GM18858 (cell line): ENCODE data around the gene TRHDE.

Experiments
- ATAC-seq: cut with Tn5 transposase; IDR thresholded peaks from one replicate; pipeline ENCODE4 v1.9.1; 2021; ENCODE audit not compliant: unreplicated experiment

Gene TRHDE

DNA sequence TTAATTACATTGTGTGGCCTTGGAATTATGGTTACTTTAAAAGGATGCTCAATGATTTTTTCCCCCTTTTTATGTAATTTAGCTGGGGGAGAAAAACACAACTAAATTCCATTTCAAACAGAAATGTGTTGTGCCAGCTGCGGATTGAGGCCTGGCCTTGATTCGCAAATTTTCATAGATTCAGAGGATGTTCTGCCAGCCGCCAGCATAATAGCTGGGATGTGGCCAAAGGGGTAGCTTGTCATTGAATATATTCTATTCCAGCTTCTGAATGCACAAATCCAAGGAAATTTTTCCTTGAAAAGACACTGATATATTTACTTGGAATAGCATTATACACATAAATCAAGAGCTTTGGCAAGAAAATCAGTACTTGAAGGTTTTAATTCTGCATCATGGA lies 43.7 kb downstream of the TRHDE start:
- no peak for ATAC-seq

DNA sequence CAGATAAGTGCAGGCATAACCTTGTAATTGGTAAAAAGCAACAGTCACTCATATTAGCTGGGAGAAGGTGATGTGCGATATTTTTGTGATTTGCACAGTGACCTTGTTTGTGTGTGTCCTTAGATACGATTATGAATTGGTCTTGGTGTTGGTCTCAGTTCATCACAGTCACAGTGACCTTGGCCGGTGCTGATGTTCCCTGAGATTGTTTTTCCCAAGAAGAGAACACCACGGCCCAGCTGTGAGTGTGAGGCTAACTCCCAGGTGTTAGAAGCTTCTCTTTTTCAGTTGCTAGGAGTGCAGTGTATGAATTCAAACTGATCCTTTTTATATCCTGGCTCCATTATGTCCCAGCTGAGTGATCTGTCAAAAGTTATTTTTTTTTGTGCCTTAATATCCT lies 46.2 kb downstream of the TRHDE start:
- no peak for ATAC-seq

DNA sequence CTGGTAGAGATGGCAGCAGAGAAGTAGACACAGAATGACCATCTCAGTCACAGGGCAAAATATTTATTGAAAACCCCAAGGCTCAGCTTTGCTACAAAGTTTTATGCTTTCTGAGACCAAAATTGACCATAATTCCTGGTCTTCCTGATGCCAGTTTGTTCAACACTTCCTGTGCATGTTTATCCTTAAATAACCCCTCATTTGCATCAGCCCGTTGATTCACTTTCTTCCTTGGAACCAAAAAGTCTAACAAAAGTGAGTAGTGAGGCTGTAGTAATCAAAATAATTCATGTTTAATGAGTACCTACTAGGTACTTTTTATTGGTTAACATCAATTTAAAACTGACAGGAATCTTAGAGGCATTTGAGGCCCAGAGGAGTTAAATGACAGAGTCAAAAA lies 51.7 kb downstream of the TRHDE start:
- no peak for ATAC-seq

DNA sequence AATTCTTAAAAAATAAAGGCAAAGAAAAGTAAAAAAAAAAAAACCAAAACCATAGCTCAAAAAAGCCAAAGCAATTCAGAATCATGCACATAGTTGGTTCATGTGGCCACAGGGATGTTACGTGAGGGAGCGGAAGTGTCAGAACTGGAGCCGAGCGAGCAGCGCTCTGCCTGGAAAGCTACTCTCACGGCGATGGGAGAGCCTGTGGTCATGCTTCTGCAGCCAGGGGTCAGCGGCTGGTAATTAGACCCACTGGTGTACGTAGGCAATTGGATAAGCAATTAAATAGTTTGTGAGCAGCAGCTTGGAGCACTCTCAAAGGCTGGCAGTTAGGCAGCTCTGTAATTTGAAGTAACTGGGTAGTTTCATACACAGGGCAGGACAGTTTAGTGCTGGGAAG lies 58.1 kb downstream of the TRHDE start:
- ATAC-seq: no peak

DNA sequence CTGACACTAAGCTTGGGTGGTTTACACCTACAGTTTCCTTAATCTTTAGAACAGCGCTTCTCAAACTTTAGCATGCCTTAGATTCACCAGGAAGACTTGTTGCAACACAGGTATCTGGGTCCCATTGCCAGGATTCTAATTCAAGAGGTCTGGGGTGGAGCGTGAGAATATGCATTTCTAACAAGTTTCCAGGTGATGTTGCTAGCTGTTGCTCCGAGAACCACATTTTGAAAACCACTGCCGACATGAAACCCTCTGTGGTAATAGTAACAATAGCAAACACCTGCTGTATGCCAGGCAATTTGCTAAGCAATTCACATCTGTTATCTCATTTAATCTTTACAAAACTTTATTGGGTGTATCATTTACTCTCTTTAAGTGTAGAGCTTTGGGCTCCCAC lies 58.6 kb downstream of the TRHDE start:
- no peak for ATAC-seq

DNA sequence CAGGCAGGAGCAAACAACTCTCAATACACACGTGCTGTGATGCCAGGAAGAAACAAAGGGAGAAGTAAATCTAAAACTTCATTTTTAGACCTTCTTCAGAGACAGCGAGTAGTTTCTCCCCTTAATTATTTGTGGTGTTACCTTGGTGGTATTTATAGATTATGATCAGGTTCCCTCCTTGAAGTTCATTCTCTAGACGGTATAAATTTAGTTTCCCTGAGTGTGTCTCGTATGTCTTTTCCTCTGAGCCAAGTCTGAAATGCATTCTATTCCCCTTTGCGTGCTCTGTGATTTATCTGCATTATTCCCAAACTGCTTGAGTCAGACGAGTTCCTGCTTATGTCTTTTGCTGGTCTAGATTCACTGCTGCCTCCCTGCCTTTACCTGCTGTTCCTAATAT lies 65.2 kb downstream of the TRHDE start:
- ATAC-seq: no peak

DNA sequence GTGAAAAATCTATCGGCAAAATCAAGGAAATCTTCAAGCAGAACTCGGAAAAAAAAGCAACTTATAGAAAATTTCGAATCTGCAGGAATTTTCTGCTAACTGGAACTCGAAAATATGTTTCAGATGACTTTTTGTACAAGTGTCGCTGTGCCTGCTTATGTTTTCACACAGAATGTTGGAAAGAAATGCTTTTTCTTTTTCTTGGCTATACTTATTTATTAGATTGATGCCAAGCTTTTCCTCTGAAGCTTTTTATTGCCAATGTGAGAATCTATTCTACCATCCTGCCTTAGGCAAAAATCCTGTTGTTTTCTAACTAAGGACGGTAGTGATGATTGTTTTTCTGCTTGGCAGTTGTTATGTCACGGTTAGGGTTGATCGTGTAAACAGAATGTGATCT lies 65.8 kb downstream of the TRHDE start:
- no peak for ATAC-seq

DNA sequence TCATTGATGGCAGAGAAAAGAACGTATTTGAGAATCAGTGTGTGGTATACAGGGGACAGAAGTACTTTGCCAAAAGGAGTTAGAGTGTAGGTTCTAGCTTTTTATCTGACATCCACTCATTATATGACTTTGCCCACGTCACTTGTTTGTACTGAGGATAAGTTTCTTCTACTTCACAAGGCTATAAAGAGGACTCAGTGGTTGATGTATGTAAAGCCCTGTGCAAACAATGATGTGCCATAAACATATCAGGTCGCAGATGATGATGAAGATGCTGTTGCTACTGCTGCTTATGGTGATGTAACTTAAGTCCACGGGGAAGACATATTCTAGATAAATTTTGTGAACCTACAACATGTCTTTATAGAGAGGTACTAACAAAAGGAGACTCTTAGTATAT lies 66.3 kb downstream of the TRHDE start:
- ATAC-seq: no peak

DNA sequence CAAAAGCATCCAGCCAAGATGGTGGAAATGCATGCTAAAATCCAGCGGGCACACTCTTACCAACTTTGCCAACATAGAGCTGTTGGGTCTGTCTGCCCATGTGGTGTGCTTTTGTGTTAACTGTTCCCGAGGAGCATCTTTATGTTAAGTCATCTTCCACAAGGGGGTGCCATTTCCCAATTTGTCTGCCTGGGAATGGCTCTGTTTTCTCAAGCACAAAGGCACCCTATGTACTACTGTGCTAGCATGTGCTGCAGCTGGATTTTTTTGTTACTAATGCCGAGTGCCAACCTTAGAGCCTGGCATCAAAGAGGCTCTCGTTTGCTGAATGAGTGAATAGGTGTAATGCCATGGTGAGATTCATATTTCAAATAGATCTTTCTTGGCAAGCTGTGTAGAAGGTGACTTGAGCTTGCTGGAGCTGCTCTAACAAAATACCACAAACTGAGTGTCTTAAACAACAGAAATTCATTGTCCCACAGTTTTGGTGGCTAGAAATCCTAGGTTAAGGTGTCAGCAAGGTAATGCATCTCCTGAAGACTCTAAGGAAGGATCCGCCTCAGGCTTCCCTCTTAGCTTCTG lies 74.3 kb downstream of the TRHDE start:
- ATAC-seq: peak; percentile 96

DNA sequence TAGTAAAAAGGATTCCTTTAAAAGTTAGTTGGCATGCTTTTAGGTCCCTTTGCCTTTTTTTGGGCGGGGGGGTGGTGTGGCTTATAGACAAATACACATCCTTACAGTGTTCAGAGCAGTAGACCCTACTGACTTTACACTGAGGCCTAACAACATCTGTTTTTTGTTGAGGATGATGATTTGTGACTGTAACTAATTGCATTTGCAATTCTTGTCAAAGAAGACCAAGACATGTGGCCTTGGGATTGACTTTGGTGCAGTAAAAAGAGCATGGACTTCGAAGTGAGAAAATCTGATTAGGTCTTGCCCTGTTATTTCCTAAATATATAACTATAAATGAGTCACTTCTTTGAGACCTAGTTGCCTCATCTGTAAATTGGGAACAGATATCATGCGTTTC lies 77.3 kb downstream of the TRHDE start:
- no peak for ATAC-seq

DNA sequence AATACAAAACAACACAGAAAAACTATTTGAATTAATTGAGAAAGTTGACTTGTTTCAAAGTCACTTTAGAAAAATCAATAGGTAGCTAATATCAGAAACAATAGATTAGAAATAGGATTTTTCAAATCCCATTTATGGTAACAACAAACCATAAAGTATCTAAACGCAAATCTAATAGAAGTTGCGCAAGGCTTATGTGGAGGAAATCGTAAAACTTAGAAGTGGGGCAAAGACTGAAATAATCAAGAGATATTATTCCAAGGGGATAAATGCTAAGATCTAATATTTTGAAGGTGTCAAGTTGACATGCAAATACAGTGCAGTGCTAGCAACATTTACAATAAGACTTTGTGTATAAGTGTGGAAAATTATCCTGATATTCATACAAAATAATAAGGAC lies 87.2 kb downstream of the TRHDE start:
- no peak for ATAC-seq

DNA sequence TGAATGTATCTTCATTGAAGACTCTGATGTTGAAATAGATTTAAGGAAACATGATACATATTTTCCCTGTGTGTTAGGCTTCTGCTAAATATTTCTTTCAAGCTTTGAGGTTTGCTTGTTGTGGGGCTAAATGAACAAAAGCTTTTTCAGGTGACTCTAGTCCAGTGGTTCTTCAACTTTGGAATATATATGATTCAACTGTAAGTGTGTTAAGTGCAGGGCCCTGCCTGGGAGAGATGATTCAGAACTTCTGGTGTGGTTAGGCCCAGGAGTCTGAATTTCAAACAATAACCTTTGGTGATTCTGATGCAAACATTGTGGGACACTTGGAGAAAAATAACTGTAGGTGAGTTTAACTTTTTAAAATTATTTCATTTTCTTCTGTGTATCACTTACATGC lies 93.0 kb downstream of the TRHDE start:
- ATAC-seq: no peak

DNA sequence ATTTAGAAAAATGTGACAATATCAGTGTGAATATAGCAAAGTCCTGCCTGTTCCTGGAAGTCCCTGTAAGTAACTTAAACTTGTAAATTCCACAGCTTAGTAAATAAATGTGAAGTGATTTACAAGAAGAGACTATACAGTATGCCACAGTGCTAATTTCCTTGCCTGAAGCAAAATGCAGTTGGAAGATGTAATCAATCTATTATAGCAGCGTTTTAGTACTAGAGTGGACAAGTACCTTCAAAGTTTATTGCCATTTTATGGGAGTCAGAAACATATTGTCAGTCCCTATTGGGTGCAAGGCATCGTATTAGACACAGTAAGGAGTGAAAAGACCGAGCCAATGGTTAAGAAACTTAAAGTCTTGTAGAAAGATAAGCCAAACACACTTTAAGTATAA lies 94.1 kb downstream of the TRHDE start:
- ATAC-seq: no peak

DNA sequence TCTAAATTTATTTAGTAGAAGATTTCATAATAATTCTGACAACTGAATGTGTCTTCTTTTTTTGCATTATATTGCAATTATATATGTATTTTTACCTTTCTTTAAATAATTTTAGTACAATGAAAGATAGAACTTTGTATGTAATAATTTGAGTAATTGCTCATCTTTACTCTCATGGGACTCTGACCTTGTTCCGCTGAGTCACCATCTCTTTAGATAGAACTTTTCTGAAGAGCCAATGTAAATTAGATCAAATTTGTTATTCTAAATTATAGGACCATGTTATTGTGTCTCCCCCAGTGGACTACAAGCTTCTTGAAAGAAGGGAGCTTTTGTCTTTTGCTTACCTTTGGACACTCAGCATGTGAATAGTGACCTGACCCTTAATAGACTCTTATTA lies 96.1 kb downstream of the TRHDE start:
- ATAC-seq: no peak

DNA sequence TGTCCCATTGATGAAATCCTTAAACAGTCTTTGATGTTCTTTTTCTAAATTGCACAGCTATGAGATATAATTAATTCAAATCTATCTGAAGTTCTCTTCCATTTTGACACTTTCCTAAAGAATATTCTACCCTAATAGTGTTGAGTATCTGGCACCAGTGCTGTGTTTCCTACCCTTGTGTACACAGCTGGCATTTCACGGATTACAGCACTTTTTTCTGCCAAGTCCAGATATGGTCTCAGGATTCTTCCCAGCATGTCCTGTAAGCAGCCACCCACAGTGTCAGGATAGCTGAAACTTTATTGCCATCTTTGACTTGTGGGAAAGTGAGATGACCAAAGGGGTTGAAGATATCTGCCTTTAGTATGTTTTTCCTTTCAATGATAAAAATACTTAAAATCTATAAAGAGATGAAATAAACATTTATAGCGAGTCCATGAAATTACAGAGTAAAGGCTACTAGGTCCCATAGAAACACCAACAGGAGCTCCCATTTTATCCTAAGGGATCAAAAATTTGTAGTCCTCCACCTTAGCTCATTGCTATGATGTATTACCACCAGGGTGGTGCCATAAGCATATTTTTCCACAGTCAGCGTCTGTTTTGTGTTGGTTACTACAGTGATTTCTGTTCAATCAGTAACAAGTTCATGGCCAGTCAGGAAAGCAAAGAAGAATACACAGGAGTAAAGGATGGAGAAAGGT lies 96.7 kb downstream of the TRHDE start:
- ATAC-seq: no peak

DNA sequence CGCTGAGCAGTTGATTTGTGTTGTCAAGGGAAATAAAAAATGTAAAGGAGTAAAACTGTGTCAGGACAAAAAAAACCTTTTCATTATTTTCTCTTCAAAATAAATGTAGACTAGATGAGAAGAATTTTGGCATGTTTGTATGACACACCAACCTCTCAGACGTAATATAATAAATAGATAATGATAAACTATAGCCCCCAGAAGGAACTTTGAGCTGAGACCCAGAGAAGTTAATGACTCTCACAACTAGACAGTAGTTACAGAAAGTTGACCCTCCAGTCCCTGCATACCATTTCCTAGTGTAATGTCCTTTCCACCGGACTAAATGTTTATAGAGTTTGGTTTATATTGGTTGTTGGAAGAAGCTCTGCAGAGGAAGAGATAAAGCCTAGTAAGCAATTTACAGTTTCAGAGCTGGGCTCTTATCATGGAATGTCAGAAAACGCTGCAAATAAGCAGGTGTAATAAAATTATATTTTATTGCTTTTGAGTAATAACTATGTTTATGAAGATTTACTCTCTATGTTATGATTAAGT lies 97.3 kb downstream of the TRHDE start:
- no peak for ATAC-seq

DNA sequence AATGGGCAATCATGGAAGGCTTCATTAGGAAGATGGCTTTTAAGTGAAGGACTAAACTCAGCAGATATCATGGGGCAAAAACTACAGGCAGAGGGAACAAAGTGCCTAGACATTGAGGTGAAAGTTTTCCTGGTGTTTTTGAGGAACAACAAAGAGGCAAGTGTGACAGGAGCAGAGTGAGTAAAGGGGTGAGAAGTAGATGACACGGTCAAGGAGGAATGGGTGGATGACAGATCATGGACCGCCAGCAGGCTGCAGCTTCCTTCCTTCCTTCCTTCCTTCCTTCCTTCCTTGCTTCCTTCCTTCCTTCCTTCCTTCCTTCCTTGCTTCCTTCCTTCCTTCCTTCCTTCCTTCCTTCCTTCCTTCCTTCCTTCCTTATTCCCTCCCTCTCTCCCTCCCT lies 108.3 kb downstream of the TRHDE start:
- no peak for ATAC-seq

DNA sequence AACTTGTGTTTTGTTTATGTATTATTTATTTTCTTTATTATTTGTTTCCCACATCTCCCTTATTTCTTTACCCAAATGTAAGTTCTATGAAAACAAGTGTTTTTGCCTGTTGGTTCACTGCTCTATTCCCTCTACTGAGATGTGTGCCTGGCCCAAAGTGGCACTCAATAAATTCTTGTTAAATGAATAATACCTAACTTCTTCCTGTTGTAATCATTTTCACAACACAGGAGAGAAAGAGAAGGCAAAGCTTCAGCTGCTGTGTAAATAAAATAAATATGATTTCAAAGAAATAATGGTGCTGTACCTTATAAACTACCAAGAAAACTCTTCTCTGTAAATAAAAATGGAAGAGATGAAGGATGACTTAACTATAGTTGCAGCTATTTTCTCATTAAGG lies 116.2 kb downstream of the TRHDE start:
- no peak for ATAC-seq

DNA sequence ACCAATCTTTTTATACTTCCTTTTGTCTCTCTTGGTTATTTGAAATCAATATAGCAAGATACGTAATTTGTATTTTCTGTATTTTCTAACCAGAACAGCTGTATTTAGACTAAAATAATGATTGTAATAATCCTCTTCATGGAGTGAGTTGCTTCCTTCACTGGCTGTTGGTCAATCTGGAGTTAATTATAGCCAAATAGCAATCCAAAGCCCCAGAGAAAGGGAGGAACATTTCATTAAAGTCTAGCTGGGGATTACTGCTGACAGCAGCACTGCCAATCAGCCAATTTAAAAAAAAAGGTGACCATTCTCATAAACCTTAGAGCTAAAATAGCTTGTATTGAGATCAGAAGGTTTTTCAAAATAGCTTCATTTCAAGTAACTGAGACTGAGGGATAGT lies 118.0 kb downstream of the TRHDE start:
- no peak for ATAC-seq

DNA sequence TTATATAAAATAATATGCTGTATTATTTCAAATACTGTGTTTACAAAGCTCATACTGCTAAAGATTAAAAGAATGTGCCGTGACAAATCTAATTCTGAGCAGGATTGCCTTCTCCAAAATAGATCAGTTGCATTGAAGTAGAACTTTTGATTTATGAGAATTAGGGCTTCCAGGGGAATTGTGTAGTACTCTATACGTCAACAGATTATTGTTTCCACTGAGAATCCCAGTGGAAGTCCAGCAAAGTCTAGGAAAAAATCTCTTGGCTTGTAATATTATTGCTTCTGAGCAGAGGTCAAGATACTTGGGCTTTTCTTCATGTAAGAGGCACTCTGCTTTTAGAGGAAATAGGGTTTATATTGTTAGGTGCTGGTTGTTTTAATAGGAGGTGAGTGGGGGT lies 133.9 kb downstream of the TRHDE start:
- ATAC-seq: no peak

DNA sequence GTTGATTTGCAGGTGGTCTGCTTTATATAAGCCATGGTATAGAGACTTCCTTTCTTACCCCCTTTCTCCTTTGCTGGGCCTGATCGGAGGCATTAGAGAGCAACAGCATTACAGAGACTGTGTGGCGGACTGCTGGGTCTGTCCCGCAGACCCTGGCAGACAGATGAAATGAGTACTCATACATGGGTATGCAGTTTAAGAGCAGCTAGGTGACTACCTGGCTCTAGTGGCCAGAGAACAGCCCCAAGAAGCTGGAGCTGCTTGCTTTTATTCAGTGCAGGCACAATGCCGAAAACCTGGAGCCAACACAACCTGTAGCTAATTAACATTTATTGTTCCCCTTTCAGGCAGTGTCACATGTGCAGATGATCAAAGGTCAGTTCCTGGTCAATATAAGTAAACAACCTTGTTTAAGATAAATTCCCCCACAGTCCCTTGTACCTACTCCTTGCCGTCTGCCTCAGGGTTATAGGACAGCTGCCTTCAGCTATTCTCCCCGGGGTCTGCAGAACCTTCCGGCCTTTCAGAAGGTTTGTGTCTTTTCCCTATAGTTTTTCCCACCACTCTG lies 160.0 kb downstream of the TRHDE start:
- ATAC-seq: no peak

DNA sequence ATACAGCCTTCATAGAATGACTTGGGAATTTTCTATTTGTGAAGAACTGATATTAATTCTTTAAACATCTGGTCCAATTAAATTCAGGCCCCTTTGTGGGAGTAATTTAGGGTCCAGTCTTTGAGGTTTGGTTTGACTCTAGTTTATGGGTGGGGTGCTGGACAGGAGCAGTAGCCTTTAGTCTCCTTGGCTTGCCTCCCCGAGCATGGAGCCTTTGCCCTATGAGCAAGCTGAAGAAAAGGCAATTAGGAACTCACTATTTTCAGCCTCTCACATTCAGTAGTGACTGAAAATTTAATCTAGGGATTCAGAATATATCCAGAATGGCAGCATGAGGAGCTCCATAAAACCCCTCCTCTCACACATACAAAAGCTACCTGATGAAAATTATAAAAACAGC lies 161.1 kb downstream of the TRHDE start:
- ATAC-seq: no peak

DNA sequence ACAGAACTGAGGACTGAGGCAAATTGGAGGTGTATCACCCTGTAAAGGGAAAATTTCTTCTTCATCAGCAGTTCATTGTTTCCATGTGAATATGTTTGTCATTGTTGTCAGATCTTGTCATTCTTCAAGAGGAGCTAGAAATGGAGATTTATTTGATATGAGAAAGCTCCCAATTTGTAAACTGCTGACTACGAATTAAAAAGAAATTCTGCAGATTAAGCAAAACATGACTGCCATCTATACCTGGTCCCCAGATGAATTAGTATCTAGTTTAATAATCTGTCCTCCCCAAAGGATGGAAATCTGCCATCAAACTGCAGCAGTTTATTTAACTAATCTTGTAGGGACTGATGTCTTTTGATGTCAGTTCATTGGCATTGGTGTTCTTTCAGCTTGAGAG lies 162.8 kb downstream of the TRHDE start:
- no peak for ATAC-seq
